Daoy (cell line): ENCODE results near the gene EPHA8. TPM values are rescaled to one million over a fixed set of nuclear protein-coding genes. Genes with fewer than 3 reads are reported as not detected.

Source experiments
- DNase-seq: peaks from one replicate; pipeline ENCODE4 v3.0.0-alpha.2; 2015; ENCODE audit warnings: low read depth
- total RNA-seq: library from RNA; depleted of rRNA; stranded (reverse); fragments of >200 nt; shearing (Covaris generic); gene quantifications from 2 replicates; pipeline ENCODE4 v1.2.3, GENCODE V29; 2014

EPHA8 gene
- total RNA-seq, 1 experiment from 2014 or later = not detected

DNA sequence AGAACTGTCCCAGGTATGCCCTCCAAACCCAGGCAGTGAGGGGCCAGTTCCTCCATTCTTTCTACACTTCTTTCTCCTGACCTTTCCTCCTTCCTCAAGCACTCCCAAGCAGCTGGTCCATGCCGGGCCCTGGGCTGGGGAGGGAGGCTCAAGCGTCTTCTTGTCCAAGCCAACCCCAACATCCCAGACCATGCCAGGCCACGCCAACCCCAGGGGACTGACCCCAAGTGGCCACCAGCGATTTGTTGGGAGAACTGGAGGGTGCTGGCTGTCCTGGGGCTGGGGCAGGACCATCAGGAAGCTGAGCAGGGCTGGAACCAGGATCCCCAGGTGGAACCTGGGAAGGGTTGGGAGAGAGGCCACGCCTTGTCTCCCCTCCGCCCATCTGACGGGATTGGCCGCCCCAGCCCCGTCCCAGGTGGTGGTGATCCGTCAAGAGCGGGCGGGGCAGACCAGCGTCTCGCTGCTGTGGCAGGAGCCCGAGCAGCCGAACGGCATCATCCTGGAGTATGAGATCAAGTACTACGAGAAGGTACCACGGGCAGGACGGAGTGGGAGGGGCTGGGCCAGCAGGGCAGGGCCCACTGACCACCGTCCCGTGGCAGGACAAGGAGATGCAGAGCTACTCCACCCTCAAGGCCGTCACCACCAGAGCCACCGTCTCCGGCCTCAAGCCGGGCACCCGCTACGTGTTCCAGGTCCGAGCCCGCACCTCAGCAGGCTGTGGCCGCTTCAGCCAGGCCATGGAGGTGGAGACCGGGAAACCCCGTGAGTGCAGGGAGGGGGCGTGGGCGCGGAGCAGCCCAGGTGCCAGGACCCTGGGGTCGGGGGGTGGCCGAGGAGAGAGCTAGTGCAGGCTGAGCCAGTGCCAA, 29.9 kb downstream of the EPHA8 start:
- DNase-seq = no peak

DNA sequence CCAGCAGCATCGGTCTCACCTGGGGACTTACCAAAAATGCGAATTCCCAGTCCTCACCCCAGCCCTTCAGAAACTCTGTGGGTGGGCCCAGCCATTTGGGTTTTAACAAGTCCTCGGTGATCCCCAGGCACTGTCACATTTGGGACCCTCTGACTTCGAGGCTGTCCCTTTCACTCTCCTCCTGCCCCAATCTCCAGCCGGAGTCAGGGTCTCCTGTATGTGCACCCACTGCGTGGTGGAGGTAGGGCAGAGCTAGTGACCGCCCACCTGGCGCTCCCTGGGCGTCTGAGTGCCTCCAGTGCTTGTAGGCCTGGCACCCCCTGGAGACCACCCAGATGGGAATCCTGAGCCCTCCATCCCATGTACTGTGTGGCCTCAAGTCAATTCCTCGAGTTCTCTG, 31.1 kb downstream of the EPHA8 start:
- no peak for DNase-seq

- no peak for DNase-seq
Measured at GRCh38 chr1:22595108-22595507, 31.8 kb downstream of the EPHA8 start.

DNA sequence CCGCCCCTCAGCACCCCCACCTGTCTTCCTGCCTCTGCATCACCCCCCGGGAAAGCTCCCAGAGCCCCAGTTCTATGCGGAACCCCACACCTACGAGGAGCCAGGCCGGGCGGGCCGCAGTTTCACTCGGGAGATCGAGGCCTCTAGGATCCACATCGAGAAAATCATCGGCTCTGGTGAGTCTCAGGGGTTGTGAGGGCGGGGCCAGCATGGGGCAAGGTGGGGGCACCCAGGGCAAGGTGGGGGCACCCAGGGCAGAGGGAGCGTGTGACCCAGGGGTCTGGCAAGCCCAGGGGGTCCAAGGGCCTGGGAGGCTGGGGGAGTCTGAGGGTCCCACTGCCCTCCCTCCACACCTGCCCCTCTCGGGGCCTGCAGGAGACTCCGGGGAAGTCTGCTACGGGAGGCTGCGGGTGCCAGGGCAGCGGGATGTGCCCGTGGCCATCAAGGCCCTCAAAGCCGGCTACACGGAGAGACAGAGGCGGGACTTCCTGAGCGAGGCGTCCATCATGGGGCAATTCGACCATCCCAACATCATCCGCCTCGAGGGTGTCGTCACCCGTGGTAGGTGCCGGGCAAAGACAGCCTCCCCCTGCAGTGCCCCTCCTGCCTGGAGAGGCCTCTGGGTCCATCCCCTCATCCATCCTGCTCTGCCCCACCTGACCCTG, 34.1 kb downstream of the EPHA8 start:
- DNase-seq = no peak

DNA sequence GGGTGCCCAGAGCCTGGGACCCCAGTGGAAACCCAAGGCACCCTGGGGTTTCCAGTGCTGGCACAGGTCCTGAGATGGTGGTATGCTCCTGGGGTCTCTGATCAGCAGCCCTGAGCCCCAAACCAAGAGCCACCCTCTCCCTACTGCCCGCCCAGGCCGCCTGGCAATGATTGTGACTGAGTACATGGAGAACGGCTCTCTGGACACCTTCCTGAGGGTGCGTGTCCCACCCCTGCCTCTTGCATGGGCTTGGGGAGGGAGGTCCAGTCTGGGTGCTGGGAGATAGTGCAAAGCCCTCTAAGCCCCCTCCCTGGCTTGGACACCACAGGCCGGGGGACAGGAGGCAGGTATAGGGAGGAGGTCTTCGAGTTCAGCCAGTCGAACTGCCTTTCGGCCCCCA, 34.7 kb downstream of the EPHA8 start:
- DNase-seq = no peak

- no peak for DNase-seq
Measured at GRCh38 chr1:22598736-22599135, 35.4 kb downstream of the EPHA8 start.

GRCh38 chr1:22600071-22600816, 37.0 kb downstream of the EPHA8 start:
- DNase-seq = peak; percentile 76

- DNase-seq = no peak
Measured at GRCh38 chr1:22600817-22601605, 37.7 kb downstream of the EPHA8 start.

DNA sequence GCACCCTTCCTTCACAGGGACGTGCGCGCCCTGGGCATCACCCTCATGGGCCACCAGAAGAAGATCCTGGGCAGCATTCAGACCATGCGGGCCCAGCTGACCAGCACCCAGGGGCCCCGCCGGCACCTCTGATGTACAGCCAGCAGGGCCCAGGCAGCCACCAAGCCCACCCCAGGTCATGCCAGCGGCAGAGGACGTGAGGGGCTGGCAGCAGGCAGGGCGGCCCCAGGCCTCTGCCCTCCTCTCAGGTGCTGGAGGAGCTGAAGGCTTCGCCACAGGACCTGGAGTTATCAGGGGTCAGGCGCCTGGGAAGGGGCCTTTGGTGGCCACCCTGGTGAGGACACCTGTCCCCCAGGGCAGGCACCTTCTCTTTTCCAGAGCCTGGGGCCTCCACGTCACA, 38.3 kb downstream of the EPHA8 start:
- no peak for DNase-seq

GRCh38 chr1:22602060-22602740, 38.9 kb downstream of the EPHA8 start:
- DNase-seq = no peak

DNA sequence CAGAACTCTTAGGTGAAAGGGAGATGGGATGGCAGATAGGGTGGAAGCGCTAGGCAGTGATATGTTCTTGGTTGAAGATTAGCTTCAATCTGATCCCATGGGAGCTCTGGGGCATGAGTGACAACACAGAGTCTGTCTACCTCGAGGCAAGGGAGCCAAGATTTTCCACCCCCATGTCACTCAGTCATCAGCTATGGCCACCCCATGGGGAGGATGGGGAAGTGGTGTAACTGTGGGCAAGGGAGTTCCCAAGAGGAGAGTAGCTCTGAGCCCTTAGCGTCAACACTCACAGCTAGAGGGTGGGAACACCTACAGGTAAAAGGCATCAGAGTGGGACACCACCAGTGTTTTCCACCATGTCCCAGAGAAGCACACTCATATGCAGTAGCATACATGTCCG, 42.9 kb downstream of the EPHA8 start:
- no peak for DNase-seq

DNA sequence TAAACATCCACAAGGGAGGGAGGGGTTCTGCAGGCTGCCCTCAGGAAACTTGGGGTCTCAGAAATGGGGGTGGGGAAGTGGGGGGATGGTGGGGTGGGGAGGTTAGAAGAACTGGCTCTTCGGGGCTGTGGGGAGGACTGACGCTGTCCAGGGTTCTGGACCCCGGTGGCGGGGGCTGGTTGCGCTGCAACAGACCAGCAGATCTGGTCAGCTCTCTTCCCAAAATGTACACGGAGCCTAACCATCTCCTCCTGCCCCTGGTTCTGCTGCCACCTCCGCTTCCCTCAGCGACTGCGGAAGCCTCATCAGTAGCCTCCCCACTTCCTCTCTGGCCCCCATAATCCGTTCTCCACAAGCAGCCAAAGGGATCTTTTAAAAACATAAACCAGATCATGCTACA, 43.9 kb downstream of the EPHA8 start:
- no peak for DNase-seq

GRCh38 chr1:22608361-22608760, 45.1 kb downstream of the EPHA8 start:
- DNase-seq = no peak

- no peak for DNase-seq
Measured at GRCh38 chr1:22609291-22609690, 46.0 kb downstream of the EPHA8 start.

- peak; percentile 83 for DNase-seq
Measured at GRCh38 chr1:22611530-22611947, 48.2 kb downstream of the EPHA8 start.

DNA sequence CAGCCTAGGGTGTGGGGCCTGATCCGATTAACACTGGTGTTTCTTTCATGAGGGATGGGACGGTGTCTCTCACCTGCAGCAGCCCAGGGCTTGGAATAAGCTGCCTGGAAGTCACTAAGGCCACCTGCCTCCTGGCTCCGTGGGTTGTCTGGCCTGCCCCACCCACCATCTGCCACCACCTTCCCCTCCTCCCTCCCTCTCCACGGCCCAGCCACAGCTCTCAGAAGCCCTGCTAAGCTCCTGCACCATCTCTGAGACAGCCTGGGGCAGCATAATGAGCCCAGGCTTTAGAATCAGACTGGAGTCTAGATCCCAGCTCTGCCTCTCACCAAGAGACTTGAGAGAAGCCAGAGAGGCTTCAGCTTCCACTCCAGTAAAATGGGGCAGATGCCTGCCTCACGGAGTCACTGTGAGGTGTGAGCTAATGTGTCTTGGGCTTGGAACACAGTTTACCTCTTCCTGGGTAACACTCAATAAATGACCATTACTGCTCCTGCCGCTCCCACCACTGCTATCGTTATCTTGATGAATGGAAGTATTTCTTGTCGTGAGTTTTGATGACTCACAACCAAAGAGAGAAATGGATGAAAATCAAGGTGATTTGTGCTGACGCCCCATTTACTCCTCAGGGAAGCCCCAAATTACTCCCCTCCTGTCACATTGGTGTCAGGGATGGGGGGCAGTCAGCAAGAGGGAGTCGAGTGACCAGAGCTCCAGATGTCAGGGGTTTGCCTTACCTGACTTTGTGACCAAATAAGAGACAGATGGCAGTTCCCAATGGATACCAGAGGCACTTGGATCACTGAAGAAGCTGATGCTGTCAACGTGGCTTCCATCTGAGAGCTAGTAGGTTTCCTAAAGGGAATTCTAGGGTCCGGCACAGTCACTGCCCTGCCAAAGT, 49.6 kb downstream of the EPHA8 start:
- DNase-seq = no peak

DNA sequence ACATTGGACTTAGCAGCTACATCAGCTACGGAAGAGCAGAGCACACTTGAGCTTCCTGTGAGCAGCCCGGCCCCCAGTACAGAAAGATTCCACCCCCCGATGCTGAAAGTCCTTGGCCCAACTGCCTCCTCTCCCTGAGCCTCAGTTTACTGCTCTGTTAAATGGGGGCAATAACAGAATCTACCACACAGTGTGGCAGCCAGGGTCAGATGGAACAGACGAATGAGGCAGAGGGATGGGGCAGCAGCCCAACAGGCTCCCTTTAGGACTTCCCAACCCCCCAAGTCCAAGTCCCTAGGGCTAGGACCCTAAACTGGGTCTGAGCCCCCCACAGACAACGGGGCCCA, 50.3 kb downstream of the EPHA8 start:
- no peak for DNase-seq

- DNase-seq = no peak
Measured at GRCh38 chr1:22613951-22614350, 50.7 kb downstream of the EPHA8 start.

DNA sequence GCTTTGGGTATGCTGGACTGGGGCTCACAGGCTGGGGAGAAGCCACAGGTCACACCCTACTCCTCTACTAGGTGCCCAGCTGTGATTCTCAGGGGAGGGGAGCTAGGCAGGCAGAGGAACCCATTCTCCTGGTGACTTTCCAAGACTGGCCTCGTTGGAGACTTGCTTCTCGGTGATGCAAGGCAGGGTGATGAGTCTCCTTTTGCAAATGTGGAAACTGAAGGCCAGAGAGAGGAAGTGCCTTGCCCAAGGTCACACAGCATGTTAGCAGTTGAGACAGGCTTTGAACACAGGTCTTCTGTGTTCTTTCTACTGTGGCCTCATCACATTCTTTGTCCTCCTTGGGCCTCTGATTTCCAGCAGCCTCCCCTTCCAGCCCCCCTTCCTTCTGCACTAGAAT, 52.6 kb downstream of the EPHA8 start:
- no peak for DNase-seq

- no peak for DNase-seq
Measured at GRCh38 chr1:22616571-22616970, 53.3 kb downstream of the EPHA8 start.
